Activated naive CD4-positive, alpha-beta T cell treated with anti-CD3 and anti-CD28 coated beads, Interleukin-2, amount 10 ng/mL, durations not matched to agents 7 days and 5 days (primary cell): ENCODE results near the gene PPP2R5B.
"Not testable (repeated sequence)": the region's sequence is repeated elsewhere in the genome, so short reads cannot be mapped to it uniquely, and the experiment has no call there.

Experiments
- CTCF ChIA-PET: fragments of 350-600 bp; sonication (Branson Sonifier 250); formaldehyde crosslinking; loops from one replicate; lab custom pipeline; 2021; ENCODE audit warnings: antibody characterized with exemption; lab: Charles Lee
- DNase-seq: peaks from one replicate; pipeline ENCODE4 v3.0.0-alpha.2; 2020
- H3K27ac Mint-ChIP-seq: one replicate; pipeline ENCODE4 v1.8.0; 2021; ENCODE audit warnings: mild to moderate bottlenecking, moderate library complexity, mixed read lengths
- H3K27me3 Mint-ChIP-seq: one replicate; pipeline ENCODE4 v1.8.0; 2021; ENCODE audit warnings: mild to moderate bottlenecking, mixed read lengths
- H3K36me3 Mint-ChIP-seq: one replicate; pipeline ENCODE4 v1.8.0; 2021; ENCODE audit warnings: mixed read lengths
- H3K4me1 Mint-ChIP-seq: one replicate; pipeline ENCODE4 v1.8.0; 2021; ENCODE audit warnings: mixed read lengths
- H3K4me3 Mint-ChIP-seq: one replicate; pipeline ENCODE4 v1.8.0; 2021; ENCODE audit warnings: mild to moderate bottlenecking, moderate library complexity, mixed read lengths
- H3K9me3 Mint-ChIP-seq: one replicate; pipeline ENCODE4 v1.8.0; 2021; ENCODE audit warnings: mixed read lengths

The PPP2R5B gene

GRCh38 chr11:64970731-64971151 is 46.3 kb downstream of the PPP2R5B start:
- Mint-ChIP-seq H3K27ac (no peak overlapping the region), H3K9me3 (no peaks in the 10 kb centered on the region), H3K27me3 (peaks cover 13% of the 10 kb centered on the region), H3K4me3 (peak overlapping the region; percentile 42), H3K4me1 (peaks cover 24% of the 10 kb centered on the region), H3K36me3 (no peaks in the 10 kb centered on the region)
- CTCF ChIA-PET: no interaction called here
- no peak for DNase-seq

GRCh38 chr11:64971421-64972233 is 47.1 kb downstream of the PPP2R5B start, which contains the start of gene MAJIN:
Gene MAJIN (minus strand): TSS chr11:64972108. CDS start chr11:64959405, 12,703 bp downstream.
- CTCF ChIA-PET: interaction anchor here (1.0 kb wide), 1 partner anchor 43 kb away, joined by 3 read pairs; the partner anchor contains the start of gene ARL2

GRCh38 chr11:64974124-64974523 is 49.6 kb downstream of the PPP2R5B start:
- Mint-ChIP-seq H3K4me1 (peaks cover 20% of the 10 kb centered on the region), H3K27ac (no peak overlapping the region), H3K4me3 (no peak overlapping the region), H3K36me3 (no peaks in the 10 kb centered on the region), H3K27me3 (peaks cover 17% of the 10 kb centered on the region), H3K9me3 (no peaks in the 10 kb centered on the region)
- CTCF ChIA-PET: no interaction called here
- DNase-seq: no peak

More at GRCh38 chr11:64971421-64972233, 47.1 kb downstream of the PPP2R5B start, which contains the start of gene MAJIN:
- H3K4me3 Mint-ChIP-seq: peak within 1 kb of the TSS; percentile 44
- no peaks in the 10 kb centered on the region for H3K9me3 Mint-ChIP-seq
- H3K36me3 Mint-ChIP-seq: no peaks in the 10 kb centered on the region
- peaks cover 24% of the 10 kb centered on the region for H3K4me1 Mint-ChIP-seq
- peaks cover 13% of the 10 kb centered on the region for H3K27me3 Mint-ChIP-seq
- peak; percentile 89 for DNase-seq
- H3K27ac Mint-ChIP-seq: peak within 1 kb of the TSS; percentile 37

- no peak for DNase-seq
- Mint-ChIP-seq H3K27ac (no peak overlapping the region), H3K36me3 (no peaks in the 10 kb centered on the region), H3K4me3 (no peak overlapping the region), H3K4me1 (peaks cover 12% of the 10 kb centered on the region), H3K9me3 (no peaks in the 10 kb centered on the region), H3K27me3 (peaks cover 11% of the 10 kb centered on the region)
- CTCF ChIA-PET: interaction anchor here (0.5 kb wide), 1 partner anchor 151 kb away, joined by 3 read pairs; no protein-coding TSS in a partner anchor
Observed at GRCh38 chr11:64976651-64977050, 52.2 kb downstream of the PPP2R5B start.

GRCh38 chr11:64983339-64983738 is 58.9 kb downstream of the PPP2R5B start:
- H3K27ac Mint-ChIP-seq, DNase-seq, H3K9me3 Mint-ChIP-seq, H3K36me3 Mint-ChIP-seq, H3K4me3 Mint-ChIP-seq, CTCF ChIA-PET, H3K4me1 Mint-ChIP-seq: not testable (repeated sequence)
- peaks cover 19% of the 10 kb centered on the region for H3K27me3 Mint-ChIP-seq
